Neuron (in vitro differentiated cells): ENCODE results near the gene GJB4.
"Not testable (repeated sequence)": the region's sequence is repeated elsewhere in the genome, so short reads cannot be mapped to it uniquely, and the experiment has no call there.

ENCODE experiments used
- H2AFZ ChIP-seq: one replicate; pipeline ENCODE4 v1.6.1; 2013; ENCODE audit warnings: low read depth, mild to moderate bottlenecking, inconsistent platforms, low read length, moderate library complexity
- H3K27me3 ChIP-seq: one replicate; pipeline ENCODE4 v1.6.1; 2013; ENCODE audit warnings: low read length; ENCODE audit not compliant: insufficient read depth
- H3K36me3 ChIP-seq: one replicate; pipeline ENCODE4 v1.6.1; 2013; ENCODE audit warnings: low read length; ENCODE audit not compliant: insufficient read depth
- H3K4me1 ChIP-seq: one replicate; pipeline ENCODE4 v1.6.1; 2013; ENCODE audit warnings: low read length; ENCODE audit not compliant: insufficient read depth
- H3K4me3 ChIP-seq: 2 replicates; pipeline ENCODE4 v1.5.1; 2013; ENCODE audit warnings: mild to moderate bottlenecking, low read length, moderate library complexity
- H3K9me3 ChIP-seq: one replicate; pipeline ENCODE4 v1.6.1; 2013; ENCODE audit warnings: low read length

Gene GJB4

GRCh38 chr1:34737236-34737635 lies 22.3 kb upstream of the GJB4 start:
- H3K4me3 ChIP-seq, H2AFZ ChIP-seq, H3K4me1 ChIP-seq, H3K9me3 ChIP-seq, H3K27me3 ChIP-seq, H3K36me3 ChIP-seq: not testable (repeated sequence)

GRCh38 chr1:34739613-34740012 lies 19.9 kb upstream of the GJB4 start:
- no peaks in the 10 kb centered on the region for H3K36me3 ChIP-seq
- H2AFZ ChIP-seq, result no peak overlapping the region
- peaks cover 7% of the 10 kb centered on the region for H3K27me3 ChIP-seq
- no peaks in the 10 kb centered on the region for H3K4me1 ChIP-seq
- no peak overlapping the region for H3K4me3 ChIP-seq
- H3K9me3 ChIP-seq, result no peaks in the 10 kb centered on the region

- Histone ChIP-seq H3K4me3 (no peak overlapping the region), H3K36me3 (no peaks in the 10 kb centered on the region), H3K4me1 (no peaks in the 10 kb centered on the region), H2AFZ (no peak overlapping the region), H3K9me3 (no peaks in the 10 kb centered on the region), H3K27me3 (peaks cover 14% of the 10 kb centered on the region)
These were observed 19.2 kb upstream of the GJB4 start for GRCh38 chr1:34740161-34740868.

- Histone ChIP-seq H2AFZ (no peak overlapping the region), H3K4me1 (no peaks in the 10 kb centered on the region), H3K36me3 (no peaks in the 10 kb centered on the region), H3K9me3 (no peaks in the 10 kb centered on the region), H3K27me3 (peaks cover 15% of the 10 kb centered on the region), H3K4me3 (no peak overlapping the region)
These were observed 16.8 kb upstream of the GJB4 start for GRCh38 chr1:34742667-34743270.

GRCh38 chr1:34743775-34744174 lies 15.8 kb upstream of the GJB4 start:
- Histone ChIP-seq H3K4me1 (no peaks in the 10 kb centered on the region), H3K27me3 (peaks cover 16% of the 10 kb centered on the region), H3K9me3 (no peaks in the 10 kb centered on the region), H3K4me3 (no peak overlapping the region), H3K36me3 (no peaks in the 10 kb centered on the region), H2AFZ (no peak overlapping the region)

GRCh38 chr1:34744851-34745250 lies 14.7 kb upstream of the GJB4 start:
- Histone ChIP-seq H3K27me3 (peaks cover 19% of the 10 kb centered on the region), H3K36me3 (no peaks in the 10 kb centered on the region), H2AFZ (no peak overlapping the region), H3K9me3 (no peaks in the 10 kb centered on the region), H3K4me1 (no peaks in the 10 kb centered on the region), H3K4me3 (no peak overlapping the region)

GRCh38 chr1:34745666-34746065 lies 13.9 kb upstream of the GJB4 start:
- Histone ChIP-seq H3K36me3 (no peaks in the 10 kb centered on the region), H2AFZ (no peak overlapping the region), H3K4me1 (no peaks in the 10 kb centered on the region), H3K4me3 (no peak overlapping the region), H3K27me3 (peaks cover 17% of the 10 kb centered on the region), H3K9me3 (no peaks in the 10 kb centered on the region)

GRCh38 chr1:34746101-34746500 lies 13.4 kb upstream of the GJB4 start:
- H3K9me3 ChIP-seq, result no peaks in the 10 kb centered on the region
- no peak overlapping the region for H3K4me3 ChIP-seq
- H3K27me3 ChIP-seq, result peaks cover 20% of the 10 kb centered on the region
- no peaks in the 10 kb centered on the region for H3K36me3 ChIP-seq
- no peak overlapping the region for H2AFZ ChIP-seq
- no peaks in the 10 kb centered on the region for H3K4me1 ChIP-seq

GRCh38 chr1:34746785-34747637 lies 12.5 kb upstream of the GJB4 start:
- Histone ChIP-seq H3K9me3 (no peaks in the 10 kb centered on the region), H3K36me3 (no peaks in the 10 kb centered on the region), H3K4me3 (no peak overlapping the region), H2AFZ (no peak overlapping the region), H3K4me1 (no peaks in the 10 kb centered on the region), H3K27me3 (peaks cover 20% of the 10 kb centered on the region)

GRCh38 chr1:34747638-34747941 lies 11.9 kb upstream of the GJB4 start:
- H3K4me1 ChIP-seq, result no peaks in the 10 kb centered on the region
- H3K9me3 ChIP-seq, result no peaks in the 10 kb centered on the region
- H3K27me3 ChIP-seq, result peaks cover 20% of the 10 kb centered on the region
- H3K4me3 ChIP-seq, result no peak overlapping the region
- no peak overlapping the region for H2AFZ ChIP-seq
- H3K36me3 ChIP-seq, result no peaks in the 10 kb centered on the region

GRCh38 chr1:34749992-34750391 lies 9.5 kb upstream of the GJB4 start:
- Histone ChIP-seq H3K27me3 (peaks cover 11% of the 10 kb centered on the region), H3K36me3 (no peaks in the 10 kb centered on the region), H3K9me3 (no peaks in the 10 kb centered on the region), H3K4me1 (no peaks in the 10 kb centered on the region), H2AFZ (no peak overlapping the region), H3K4me3 (no peak overlapping the region)

- Histone ChIP-seq H3K9me3 (no peaks in the 10 kb centered on the region), H3K27me3 (peaks cover 7% of the 10 kb centered on the region), H3K4me3 (no peak overlapping the region), H3K4me1 (no peaks in the 10 kb centered on the region), H2AFZ (no peak overlapping the region), H3K36me3 (no peaks in the 10 kb centered on the region)
These were observed 8.9 kb upstream of the GJB4 start for GRCh38 chr1:34750610-34751009.

- Histone ChIP-seq H2AFZ (no peak overlapping the region), H3K4me1 (no peaks in the 10 kb centered on the region), H3K9me3 (no peaks in the 10 kb centered on the region), H3K4me3 (no peak overlapping the region), H3K36me3 (no peaks in the 10 kb centered on the region), H3K27me3 (peaks cover 7% of the 10 kb centered on the region)
These were observed 6.4 kb upstream of the GJB4 start for GRCh38 chr1:34753163-34753562.
